H9 (cell line): ENCODE measurements around the gene CDH23. TPM values are rescaled to one million over a fixed set of nuclear protein-coding genes. Genes with fewer than 3 reads are reported as not detected.

Experiments used
- DNase-seq: peaks from one replicate; pipeline ENCODE4 v3.0.0-alpha.2; 2017
- H2AFZ ChIP-seq: one replicate; pipeline ENCODE4 v1.6.1; 2013; ENCODE audit warnings: mild to moderate bottlenecking, low read length, control low read depth, moderate library complexity
- H2AK5ac ChIP-seq: 2 replicates; pipeline ENCODE4 v1.6.1; 2013; ENCODE audit warnings: low read length, control low read depth, mixed read lengths; ENCODE audit not compliant: insufficient read length
- H2BK120ac ChIP-seq: one replicate; pipeline ENCODE4 v1.6.1; 2013; ENCODE audit warnings: low read depth, mild to moderate bottlenecking, low read length, control low read depth, inconsistent platforms; ENCODE audit not compliant: poor library complexity, severe bottlenecking
- H2BK12ac ChIP-seq: 2 replicates; pipeline ENCODE4 v1.6.1; 2013; ENCODE audit warnings: low read length, control low read depth, mixed read lengths, low read depth; ENCODE audit not compliant: insufficient read length
- H2BK15ac ChIP-seq: 2 replicates; pipeline ENCODE4 v1.6.1; 2013; ENCODE audit warnings: low read depth, low read length, control low read depth
- H2BK20ac ChIP-seq: one replicate; pipeline ENCODE4 v1.6.1; 2013; ENCODE audit warnings: low read depth, mild to moderate bottlenecking, low read length, control low read depth, inconsistent platforms; ENCODE audit not compliant: poor library complexity, severe bottlenecking
- H2BK5ac ChIP-seq: 2 replicates; pipeline ENCODE4 v1.6.1; 2013; ENCODE audit warnings: low read length, control low read depth, mixed read lengths; ENCODE audit not compliant: insufficient read length
- H3K14ac ChIP-seq: 2 replicates; pipeline ENCODE4 v1.6.1; 2013; ENCODE audit warnings: low read length, control low read depth; ENCODE audit not compliant: insufficient read depth
- H3K18ac ChIP-seq: 2 replicates; pipeline ENCODE4 v1.6.1; 2013; ENCODE audit warnings: low read depth, mild to moderate bottlenecking, mixed read lengths, low read length, control low read depth; ENCODE audit not compliant: insufficient read length
- H3K23ac ChIP-seq: 2 replicates; pipeline ENCODE4 v1.6.1; 2013; ENCODE audit warnings: low read length, control low read depth, mixed read lengths, low read depth; ENCODE audit not compliant: insufficient read length
- H3K23me2 ChIP-seq: 2 replicates; pipeline ENCODE4 v1.6.1; 2013; ENCODE audit warnings: low read depth, mild to moderate bottlenecking, mixed read lengths, low read length, control low read depth; ENCODE audit not compliant: insufficient read length, poor library complexity, severe bottlenecking
- H3K27ac ChIP-seq: 2 replicates; pipeline ENCODE4 v1.5.1; 2013; ENCODE audit warnings: low read length, control low read depth, mixed read lengths, low read depth; ENCODE audit not compliant: insufficient read length
- H3K27me3 ChIP-seq: 2 replicates; pipeline ENCODE4 v1.6.1; 2013; ENCODE audit warnings: low read length, control low read depth, inconsistent platforms; ENCODE audit not compliant: insufficient read depth
- H3K4ac ChIP-seq: 2 replicates; pipeline ENCODE4 v1.6.1; 2013; ENCODE audit warnings: low read depth, mild to moderate bottlenecking, control low read depth, inconsistent platforms, low read length, moderate library complexity
- H3K4me1 ChIP-seq: 2 replicates; pipeline ENCODE4 v1.6.1; 2013; ENCODE audit warnings: low read length, control low read depth, inconsistent platforms; ENCODE audit not compliant: insufficient read depth
- H3K4me2 ChIP-seq: 2 replicates; pipeline ENCODE4 v1.6.1; 2013; ENCODE audit warnings: low read length, control low read depth, mixed read lengths; ENCODE audit not compliant: insufficient read length, insufficient read depth
- H3K56ac ChIP-seq: 2 replicates; pipeline ENCODE4 v1.6.1; 2013; ENCODE audit warnings: low read depth, mild to moderate bottlenecking, mixed read lengths, low read length, control low read depth; ENCODE audit not compliant: insufficient read length
- H3K79me1 ChIP-seq: 2 replicates; pipeline ENCODE4 v1.6.1; 2013; ENCODE audit warnings: low read depth, mild to moderate bottlenecking, moderate library complexity, low read length, control low read depth, inconsistent platforms; ENCODE audit not compliant: insufficient read depth, poor library complexity, severe bottlenecking
- H3K79me2 ChIP-seq: 2 replicates; pipeline ENCODE4 v1.6.1; 2013; ENCODE audit warnings: low read length, control low read depth, inconsistent platforms; ENCODE audit not compliant: insufficient read depth
- H3K9ac ChIP-seq: 2 replicates; pipeline ENCODE4 v1.6.1; 2013; ENCODE audit warnings: low read length, control low read depth, mixed read lengths; ENCODE audit not compliant: insufficient read length; ENCODE audit errors: extremely low read depth
- H3K9me3 ChIP-seq: one replicate; pipeline ENCODE4 v1.6.1; 2013; ENCODE audit warnings: low read depth, low read length, inconsistent platforms; ENCODE audit not compliant: control insufficient read depth
- H3T11ph ChIP-seq: one replicate; pipeline ENCODE4 v1.6.1; 2013; ENCODE audit warnings: mild to moderate bottlenecking, low read length, control low read depth, inconsistent platforms
- H4K20me1 ChIP-seq: one replicate; pipeline ENCODE4 v1.6.1; 2013; ENCODE audit not compliant: control insufficient read depth, insufficient read length, insufficient read depth
- H4K5ac ChIP-seq: 2 replicates; pipeline ENCODE4 v1.6.1; 2013; ENCODE audit warnings: low read depth, mild to moderate bottlenecking, mixed read lengths, low read length, control low read depth; ENCODE audit not compliant: insufficient read length
- H4K8ac ChIP-seq: replicated peaks from 2 replicates; pipeline ENCODE4 v1.6.1; 2013; ENCODE audit warnings: low read length, control low read depth, mixed read lengths, low read depth; ENCODE audit not compliant: insufficient read length
- H4K91ac ChIP-seq: 2 replicates; pipeline ENCODE4 v1.6.1; 2013; ENCODE audit warnings: low read depth, mild to moderate bottlenecking, moderate library complexity, mixed read lengths, low read length, control low read depth; ENCODE audit not compliant: insufficient read length
- H3K27ac Mint-ChIP-seq, 3 experiments: 2 replicates in 2 of 3; 3 replicates in 1 of 3; pipeline ENCODE4 v1.8.0; 2020 to 2021; ENCODE audit warnings: mixed read lengths in 3 of 3, mild to moderate bottlenecking in 1 of 3, moderate library complexity in 1 of 3
- H3K27me3 Mint-ChIP-seq: 2 replicates; pipeline ENCODE4 v1.8.0; 2021; ENCODE audit warnings: low read depth, mild to moderate bottlenecking, moderate library complexity, mixed read lengths
- H3K36me3 Mint-ChIP-seq, 3 experiments: 2 replicates in 2 of 3; 3 replicates in 1 of 3; pipeline ENCODE4 v1.8.0; 2020 to 2021; ENCODE audit warnings: low read depth in 3 of 3, mixed read lengths in 3 of 3; ENCODE audit not compliant: insufficient read depth in 1 of 3
- H3K4me1 Mint-ChIP-seq, 2 experiments: 2 replicates each; pipeline ENCODE4 v1.8.0; 2020; ENCODE audit warnings: mixed read lengths in 2 of 2
- H3K4me3 Mint-ChIP-seq, 2 experiments: 2 replicates in 1 of 2; 3 replicates in 1 of 2; pipeline ENCODE4 v1.8.0; 2020 to 2021; ENCODE audit warnings: mild to moderate bottlenecking in 2 of 2, mixed read lengths in 2 of 2, moderate library complexity in 1 of 2
- H3K9me3 Mint-ChIP-seq, 2 experiments: 2 replicates in 1 of 2; 3 replicates in 1 of 2; pipeline ENCODE4 v1.8.0; 2020; ENCODE audit warnings: mild to moderate bottlenecking in 2 of 2, mixed read lengths in 2 of 2, moderate library complexity in 1 of 2
- CTCF ChIP-seq: fragments of 200-600 bp; sonication (generic); conservative IDR thresholded peaks from 3 replicates; pipeline ENCODE4 v1.8.0; 2021; ENCODE audit warnings: antibody characterized with exemption, mild to moderate bottlenecking
- WGBS: extraction: QIAGEN DNeasy Blood & Tissue Kit; methylation state at CpG from one replicate; pipeline ENCODE4 v1.1.7; 2013; ENCODE audit warnings: missing lambda C conversion rate, low lambda C conversion rate, mixed read lengths; ENCODE audit not compliant: insufficient read length; ENCODE audit errors: extremely low coverage; 5-methylcytosine and 5-hydroxymethylcytosine counted together
- total RNA-seq: library from RNA; stranded (reverse); gene quantifications from 2 replicates; pipeline ENCODE4 v1.2.1, GENCODE V29; 2021

CDH23 gene
- total RNA-seq, 1 experiment from 2014 or later: 2.1 TPM

- WGBS: no CpG with 5 or more reads among the region's 9 CpGs
Measured at GRCh38 chr10:71725998-71726579, 329.4 kb downstream of the CDH23 start.

More at GRCh38 chr10:71725998-71726579, 329.4 kb downstream of the CDH23 start:
- no peak overlapping the region for H2AFZ ChIP-seq
- H3K4me1 ChIP-seq: no peaks in the 10 kb centered on the region
- H3K9ac ChIP-seq: no peak overlapping the region
- no peak overlapping the region for H3K4me2 ChIP-seq
- Mint-ChIP-seq H3K4me3 (no peak overlapping the region), H3K9me3 (no peaks in the 10 kb centered on the region), H3K27me3 (peaks cover 14% of the 10 kb centered on the region), H3K27ac (no peak overlapping the region), H3K36me3 (no peaks in the 10 kb centered on the region; a peak in 1 of 7 replicates), H3K4me1 (peaks cover 4 to 7% of the 10 kb centered on the region in 2 experiments; a peak in 3 of 4 replicates)
- H2BK5ac ChIP-seq: no peak overlapping the region
- H2BK120ac ChIP-seq: no peak overlapping the region
- H3K14ac ChIP-seq: no peak overlapping the region
- H3K56ac ChIP-seq: no peak overlapping the region
- no peaks in the 10 kb centered on the region for H3K23me2 ChIP-seq
- H4K8ac ChIP-seq: no peak overlapping the region
- no peaks in the 10 kb centered on the region for H4K20me1 ChIP-seq
- peak; percentile 61 for DNase-seq
- H3K27ac ChIP-seq: no peak overlapping the region
- no peak overlapping the region for H3K18ac ChIP-seq
- H2BK12ac ChIP-seq: no peak overlapping the region
- no peak overlapping the region for H2AK5ac ChIP-seq
- H3K23ac ChIP-seq: no peak overlapping the region
- H2BK20ac ChIP-seq: no peak overlapping the region
- H3T11ph ChIP-seq: no peak overlapping the region
- no peak overlapping the region for H4K91ac ChIP-seq
- no peaks in the 10 kb centered on the region; the same call in 1 of the 2 replicates for H3K27me3 ChIP-seq
- no peak overlapping the region for H3K4ac ChIP-seq
- no peaks in the 10 kb centered on the region for H3K79me1 ChIP-seq
- no peaks in the 10 kb centered on the region for H3K9me3 ChIP-seq
- H2BK15ac ChIP-seq: no peak overlapping the region
- H3K79me2 ChIP-seq: no peaks in the 10 kb centered on the region
- H4K5ac ChIP-seq: no peak overlapping the region
- TF ChIP-seq CTCF: peak; percentile 66
